ENCODE results near the gene KIF19. TPM values are rescaled to one million over a fixed set of nuclear protein-coding genes. Genes with fewer than 3 reads are reported as not detected.

KIF19 gene
- total and polyA plus RNA-seq, 2 of the 8 experiments (the other 6 are each of a cell fraction or from before 2014, with no cell fraction given), result 0.52 to 0.77 TPM

GRCh38 chr17:74358697-74359096 lies 32.7 kb downstream of the KIF19 start:
- POLR2A ChIA-PET (ENCODE audit: partially characterized antibody), result no interaction called here
- Histone ChIP-seq H3K27me3 (replicated peaks in 1 of 4; ENCODE audit: control insufficient read depth in 3 of 4, extremely low read depth in 1 of 4, insufficient read depth in 3 of 4, low read length in 3 of 4) (peaks cover 0 to 14% (median 4%) of the 10 kb centered on the region in 4 experiments; a peak in 5 of 7 replicates), H3K56ac (replicated peaks; ENCODE audit: insufficient read length, low read depth, low read length) (no peak overlapping the region), H2BK12ac (ENCODE audit: low read depth, low read length) (no peak overlapping the region), H3K27ac (ENCODE audit: low read depth, low read length) (no peak overlapping the region), H3K4ac (replicated peaks; ENCODE audit: insufficient read length, low read depth, low read length) (no peak overlapping the region), H3K4me3 (ENCODE audit: extremely low read depth in 1 of 4, insufficient read depth in 2 of 4, low read depth in 3 of 4, low read length in 4 of 4) (no peak overlapping the region), H4K8ac (ENCODE audit: extremely low read depth, insufficient read depth, low read length) (no peak overlapping the region; the same call in 1 of the 2 replicates), H3K23me2 (ENCODE audit: low read depth, low read length) (peaks cover 1% of the 10 kb centered on the region; the same call in 1 of the 2 replicates), H2AK5ac (ENCODE audit: low read depth, low read length) (no peak overlapping the region), H4K20me1 (replicated peaks in 1 of 2; ENCODE audit: control insufficient read depth in 1 of 2, insufficient read depth in 2 of 2, low read length in 2 of 2) (no peaks in the 10 kb centered on the region), H2BK5ac (ENCODE audit: low read depth, low read length) (no peak overlapping the region), H3K9ac (replicated peaks in 1 of 4; ENCODE audit: extremely low read depth in 1 of 4, low read depth in 3 of 4, low read length in 3 of 4) (no peak overlapping the region), H3K9me3 (ENCODE audit: insufficient read depth in 2 of 2, low read depth in 1 of 2, low read length in 1 of 2) (no peaks in the 10 kb centered on the region), H3K79me1 (ENCODE audit: low read depth, low read length) (no peaks in the 10 kb centered on the region), H3K36me3 (ENCODE audit: control insufficient read depth in 2 of 4, insufficient read depth in 4 of 4, low read length in 3 of 4) (peaks cover 0 to 10% (median 0%) of the 10 kb centered on the region in 4 experiments; a peak in 1 of 8 replicates), H2BK20ac (ENCODE audit: low read length) (no peak overlapping the region), H3K4me2 (ENCODE audit: insufficient read depth in 1 of 2, low read depth in 2 of 2, low read length in 2 of 2) (no peak overlapping the region), H2BK15ac (ENCODE audit: low read length) (no peak overlapping the region), H4K5ac (ENCODE audit: insufficient read length, low read depth, low read length) (no peak overlapping the region), H3K79me2 (ENCODE audit: control insufficient read depth in 1 of 2, insufficient read depth in 2 of 2, low read length in 2 of 2) (no peaks in the 10 kb centered on the region), H3K23ac (ENCODE audit: insufficient read length) (no peak overlapping the region), H2BK120ac (replicated peaks; ENCODE audit: low read depth, low read length) (no peak overlapping the region), H3K18ac (ENCODE audit: extremely low read depth, low read length) (no peak overlapping the region), H3K14ac (ENCODE audit: insufficient read length) (no peak overlapping the region), H4K91ac (replicated peaks; ENCODE audit: insufficient read length, low read length) (no peak overlapping the region), H3K4me1 (replicated peaks in 1 of 4; ENCODE audit: control insufficient read depth in 3 of 4, insufficient read depth in 4 of 4, low read length in 3 of 4) (peaks cover 5 to 29% (median 19%) of the 10 kb centered on the region in 4 experiments), H2AFZ (ENCODE audit: low read length) (no peak overlapping the region)
- DNase-seq (ENCODE audit: low read depth in 1 of 2, low spot score in 2 of 2) (no peak), FAIRE-seq (no peak)
- WGBS, 2 experiments (ENCODE audit: extremely low coverage in 1 of 2, insufficient coverage in 1 of 2, insufficient read length in 1 of 2, insufficient replicate concordance in 2 of 2, low coverage in 1 of 2, low lambda C conversion rate in 2 of 2, missing lambda C conversion rate in 1 of 2), result 81% methylated on average over 9 of the region's 9 CpGs; no CpG with 5 or more reads in 1 of the 2 experiments
- CTCF ChIA-PET (ENCODE audit: partially characterized antibody), result interaction anchor here (0.9 to 6.5 kb wide), 8 partner anchors 21 to 164 kb away, joined by 3 to 64 read pairs (median 11); partner anchors contain the start of gene CD300A
- TF ChIP-seq EGR1 (IDR thresholded peaks at IDR 0.05; ENCODE audit: borderline replicate concordance, low read depth, low read length) (no peak), TEAD4 (IDR thresholded peaks at IDR 0.05; ENCODE audit: low read depth, low read length) (0 out of 2 replicates have a peak, but pooled peaks have one; percentile 28), ATF3 (IDR thresholded peaks at IDR 0.05; ENCODE audit: insufficient read depth, low read depth, low read length) (0 out of 2 replicates have a peak, but pooled peaks have one; percentile 23), USF2 (IDR thresholded peaks at IDR 0.05; ENCODE audit: low read length) (peak; percentile 81), SIX5 (IDR thresholded peaks at IDR 0.05; ENCODE audit: low read depth, low read length) (peak; percentile 33; the same call in 1 of the 2 replicates), JUN (IDR thresholded peaks at IDR 0.05; ENCODE audit: low read depth, low read length) (no peak)

All from H1 (cell line).